ENCODE results near the gene CACNA1D. TPM values are rescaled to one million over a fixed set of nuclear protein-coding genes. Genes with fewer than 3 reads are reported as not detected.
"Not testable (repeated sequence)": the region's sequence is repeated elsewhere in the genome, so short reads cannot be mapped to it uniquely, and the experiment has no call there.

Gene CACNA1D
- total and polyA plus RNA-seq, 7 experiments from 2014 or later, result 0.61 to 2.0 (median 0.70) TPM; not detected in 4

GRCh38 chr3:53566461-53567145 is 72.2 kb downstream of the CACNA1D start:
- Mint-ChIP-seq H3K9me3 (peaks cover 0 to 2% (median 0%) of the 10 kb centered on the region in 11 donors), H3K4me3 (no peak overlapping the region), H3K36me3 (no peaks in the 10 kb centered on the region), H3K27me3 (peaks cover 17 to 35% (median 22%) of the 10 kb centered on the region in 5 donors), H3K4me1 (no peaks in the 10 kb centered on the region), H3K27ac (no peak overlapping the region)
- H3K9me3 ChIP-seq (ENCODE audit: control insufficient read depth in 2 of 3, low read length in 3 of 3), result no peaks in the 10 kb centered on the region
- H3K4me3 ChIP-seq (ENCODE audit: low read length), result no peak overlapping the region
- no peaks in the 10 kb centered on the region for H3K27me3 ChIP-seq (ENCODE audit: control insufficient read depth in 2 of 2, insufficient read depth in 2 of 2, low read length in 2 of 2)
- DNase-seq, result no peak
- no peaks in the 10 kb centered on the region for H3K36me3 ChIP-seq (ENCODE audit: control insufficient read depth in 2 of 3, insufficient read depth in 3 of 3, low read length in 3 of 3)
- intact Hi-C loops (cut with micrococcal nuclease), result no loop called here
- no peak for ATAC-seq
- no peak overlapping the region for H3K27ac ChIP-seq (ENCODE audit: low read depth, low read length)
- ChIA-PET POLR2A (no interaction called here), CTCF (no interaction called here)
- H3K4me1 ChIP-seq (ENCODE audit: control insufficient read depth in 2 of 2, insufficient read depth in 2 of 2, low read length in 2 of 2), result no peaks in the 10 kb centered on the region

- DNase-seq, result no peak
- POLR2A ChIA-PET, result no interaction called here
- no peaks in the 10 kb centered on the region for H3K9me3 ChIP-seq (ENCODE audit: control insufficient read depth in 2 of 3, low read length in 3 of 3)
- no peaks in the 10 kb centered on the region for H3K36me3 Mint-ChIP-seq
- CTCF ChIA-PET, result no interaction called here
- no peak overlapping the region for H3K4me3 ChIP-seq (ENCODE audit: low read length)
- ATAC-seq, result no peak
- H3K27ac Mint-ChIP-seq, result no peak overlapping the region
- H3K4me1 Mint-ChIP-seq, result no peaks in the 10 kb centered on the region
- no peaks in the 10 kb centered on the region for H3K27me3 ChIP-seq (ENCODE audit: control insufficient read depth in 2 of 2, insufficient read depth in 2 of 2, low read length in 2 of 2)
- H3K4me3 Mint-ChIP-seq, result no peak overlapping the region
- no peak overlapping the region for H3K27ac ChIP-seq (ENCODE audit: low read depth, low read length)
- peaks cover 11 to 27% (median 21%) of the 10 kb centered on the region in 5 donors for H3K27me3 Mint-ChIP-seq
- no peaks in the 10 kb centered on the region for H3K36me3 ChIP-seq (ENCODE audit: control insufficient read depth in 2 of 3, insufficient read depth in 3 of 3, low read length in 3 of 3)
- H3K9me3 Mint-ChIP-seq, result peaks cover 0 to 2% (median 0%) of the 10 kb centered on the region in 11 donors
- intact Hi-C loops (cut with micrococcal nuclease), result no loop called here
- no peaks in the 10 kb centered on the region for H3K4me1 ChIP-seq (ENCODE audit: control insufficient read depth in 2 of 2, insufficient read depth in 2 of 2, low read length in 2 of 2)
These were observed 75.7 kb downstream of the CACNA1D start for GRCh38 chr3:53570081-53570480.

GRCh38 chr3:53570709-53571108 is 76.3 kb downstream of the CACNA1D start:
- Histone ChIP-seq H3K9me3 (ENCODE audit: control insufficient read depth in 2 of 3, low read length in 3 of 3) (no peaks in the 10 kb centered on the region), H3K36me3 (ENCODE audit: control insufficient read depth in 2 of 3, insufficient read depth in 3 of 3, low read length in 3 of 3) (no peaks in the 10 kb centered on the region), H3K27me3 (ENCODE audit: control insufficient read depth in 2 of 2, insufficient read depth in 2 of 2, low read length in 2 of 2) (no peaks in the 10 kb centered on the region), H3K4me3 (ENCODE audit: low read length) (no peak overlapping the region), H3K27ac (ENCODE audit: low read depth, low read length) (no peak overlapping the region), H3K4me1 (ENCODE audit: control insufficient read depth in 2 of 2, insufficient read depth in 2 of 2, low read length in 2 of 2) (no peaks in the 10 kb centered on the region)
- Mint-ChIP-seq H3K4me1 (no peaks in the 10 kb centered on the region), H3K27ac (no peak overlapping the region), H3K9me3 (peaks cover 0 to 2% (median 0%) of the 10 kb centered on the region in 11 donors), H3K4me3 (no peak overlapping the region), H3K27me3 (peaks cover 9 to 33% (median 22%) of the 10 kb centered on the region in 5 donors), H3K36me3 (no peaks in the 10 kb centered on the region)
- CTCF ChIA-PET, result no interaction called here
- no peak for ATAC-seq
- POLR2A ChIA-PET, result no interaction called here
- no peak for DNase-seq
- intact Hi-C loops (cut with micrococcal nuclease), result no loop called here

GRCh38 chr3:53571264-53571663 is 76.9 kb downstream of the CACNA1D start:
- H3K4me3 Mint-ChIP-seq, result no peak overlapping the region
- H3K27me3 ChIP-seq (ENCODE audit: control insufficient read depth in 2 of 2, insufficient read depth in 2 of 2, low read length in 2 of 2), result no peaks in the 10 kb centered on the region
- H3K4me1 ChIP-seq (ENCODE audit: control insufficient read depth in 2 of 2, insufficient read depth in 2 of 2, low read length in 2 of 2), result no peaks in the 10 kb centered on the region
- CTCF ChIA-PET, result no interaction called here
- peaks cover 0 to 2% (median 0%) of the 10 kb centered on the region in 11 donors for H3K9me3 Mint-ChIP-seq
- H3K4me1 Mint-ChIP-seq, result no peaks in the 10 kb centered on the region
- no peaks in the 10 kb centered on the region for H3K36me3 Mint-ChIP-seq
- POLR2A ChIA-PET, result no interaction called here
- H3K9me3 ChIP-seq (ENCODE audit: control insufficient read depth in 2 of 3, low read length in 3 of 3), result no peaks in the 10 kb centered on the region
- no peak overlapping the region for H3K27ac Mint-ChIP-seq
- H3K36me3 ChIP-seq (ENCODE audit: control insufficient read depth in 2 of 3, insufficient read depth in 3 of 3, low read length in 3 of 3), result no peaks in the 10 kb centered on the region
- ATAC-seq (no peak), DNase-seq (no peak)
- H3K4me3 ChIP-seq (ENCODE audit: low read length), result no peak overlapping the region
- no peak overlapping the region for H3K27ac ChIP-seq (ENCODE audit: low read depth, low read length)
- intact Hi-C loops (cut with micrococcal nuclease), result no loop called here
- peaks cover 9 to 33% (median 18%) of the 10 kb centered on the region in 5 donors for H3K27me3 Mint-ChIP-seq

GRCh38 chr3:53572184-53572583 is 77.8 kb downstream of the CACNA1D start:
- H3K4me3 Mint-ChIP-seq; DNase-seq; H3K4me1 ChIP-seq (ENCODE audit: control insufficient read depth in 2 of 2, insufficient read depth in 2 of 2, low read length in 2 of 2); H3K27me3 ChIP-seq (ENCODE audit: control insufficient read depth in 2 of 2, insufficient read depth in 2 of 2, low read length in 2 of 2); H3K9me3 Mint-ChIP-seq; intact Hi-C loops (cut with micrococcal nuclease); H3K9me3 ChIP-seq (ENCODE audit: control insufficient read depth in 2 of 3, low read length in 3 of 3); CTCF ChIA-PET; H3K36me3 ChIP-seq (ENCODE audit: control insufficient read depth in 2 of 3, insufficient read depth in 3 of 3, low read length in 3 of 3); ATAC-seq; H3K27ac Mint-ChIP-seq; H3K36me3 Mint-ChIP-seq; H3K27ac ChIP-seq (ENCODE audit: low read depth, low read length); H3K4me3 ChIP-seq (ENCODE audit: low read length); H3K4me1 Mint-ChIP-seq; POLR2A ChIA-PET: not testable (repeated sequence)
- H3K27me3 Mint-ChIP-seq, result peaks cover 9 to 29% (median 13%) of the 10 kb centered on the region in 5 donors

- Mint-ChIP-seq H3K4me3 (no peak overlapping the region), H3K36me3 (no peaks in the 10 kb centered on the region), H3K4me1 (peaks cover 0 to 4% (median 0%) of the 10 kb centered on the region in 7 donors), H3K27ac (no peak overlapping the region), H3K27me3 (peaks cover 0 to 22% (median 7%) of the 10 kb centered on the region in 5 donors), H3K9me3 (no peaks in the 10 kb centered on the region)
- Histone ChIP-seq H3K4me3 (ENCODE audit: low read length) (no peak overlapping the region), H3K27me3 (ENCODE audit: control insufficient read depth in 2 of 2, insufficient read depth in 2 of 2, low read length in 2 of 2) (no peaks in the 10 kb centered on the region), H3K4me1 (ENCODE audit: control insufficient read depth in 2 of 2, insufficient read depth in 2 of 2, low read length in 2 of 2) (no peaks in the 10 kb centered on the region), H3K36me3 (ENCODE audit: control insufficient read depth in 2 of 3, insufficient read depth in 3 of 3, low read length in 3 of 3) (no peaks in the 10 kb centered on the region), H3K9me3 (ENCODE audit: control insufficient read depth in 2 of 3, low read length in 3 of 3) (no peaks in the 10 kb centered on the region), H3K27ac (ENCODE audit: low read depth, low read length) (no peak overlapping the region)
- intact Hi-C loops (cut with micrococcal nuclease), result no loop called here
- DNase-seq (no peak), ATAC-seq (no peak)
- ChIA-PET POLR2A (no interaction called here), CTCF (no interaction called here)
These were observed 83.1 kb downstream of the CACNA1D start for GRCh38 chr3:53577506-53577905.

GRCh38 chr3:53579636-53580035 is 85.2 kb downstream of the CACNA1D start:
- Mint-ChIP-seq H3K36me3 (no peaks in the 10 kb centered on the region), H3K4me3 (no peak overlapping the region), H3K9me3 (no peaks in the 10 kb centered on the region), H3K27me3 (peaks cover 0 to 16% (median 7%) of the 10 kb centered on the region in 5 donors), H3K27ac (no peak overlapping the region), H3K4me1 (peaks cover 0 to 4% (median 0%) of the 10 kb centered on the region in 7 donors)
- H3K36me3 ChIP-seq (ENCODE audit: control insufficient read depth in 2 of 3, insufficient read depth in 3 of 3, low read length in 3 of 3), result no peaks in the 10 kb centered on the region
- no peak for ATAC-seq
- H3K4me1 ChIP-seq (ENCODE audit: control insufficient read depth in 2 of 2, insufficient read depth in 2 of 2, low read length in 2 of 2), result no peaks in the 10 kb centered on the region
- POLR2A ChIA-PET, result no interaction called here
- no peak overlapping the region for H3K4me3 ChIP-seq (ENCODE audit: low read length)
- H3K27me3 ChIP-seq (ENCODE audit: control insufficient read depth in 2 of 2, insufficient read depth in 2 of 2, low read length in 2 of 2), result no peaks in the 10 kb centered on the region
- H3K9me3 ChIP-seq (ENCODE audit: control insufficient read depth in 2 of 3, low read length in 3 of 3), result no peaks in the 10 kb centered on the region
- intact Hi-C loops (cut with micrococcal nuclease), result no loop called here
- no peak for DNase-seq
- H3K27ac ChIP-seq (ENCODE audit: low read depth, low read length), result no peak overlapping the region
- CTCF ChIA-PET, result no interaction called here

Measured in naive thymus-derived CD4-positive, alpha-beta T cell (primary cell).